Esophagus squamous epithelium (tissue), 4 donors: ENCODE data around the gene TCF7.

Experiments used
- POLR2A ChIP-seq, 4 donors: fragments of 450-650 bp; IDR thresholded peaks; one replicate each; pipeline ENCODE4 v1.6.1; 2017; ENCODE audit warnings: antibody characterized with exemption in 4 of 4, mild to moderate bottlenecking in 4 of 4, moderate library complexity in 3 of 4
- TF ChIP-seq, protein P1 (sequence below), 6 experiments: fragments of 450-650 bp in 4 of 6; fragments of 200-600 bp in 2 of 6; sonication (generic) in 2 of 6; IDR thresholded peaks; one replicate each; pipeline ENCODE4 v1.5.1; 2016 to 2019; ENCODE audit warnings: antibody characterized with exemption in 6 of 6, mild to moderate bottlenecking in 4 of 6, moderate library complexity in 4 of 6

DNA sequence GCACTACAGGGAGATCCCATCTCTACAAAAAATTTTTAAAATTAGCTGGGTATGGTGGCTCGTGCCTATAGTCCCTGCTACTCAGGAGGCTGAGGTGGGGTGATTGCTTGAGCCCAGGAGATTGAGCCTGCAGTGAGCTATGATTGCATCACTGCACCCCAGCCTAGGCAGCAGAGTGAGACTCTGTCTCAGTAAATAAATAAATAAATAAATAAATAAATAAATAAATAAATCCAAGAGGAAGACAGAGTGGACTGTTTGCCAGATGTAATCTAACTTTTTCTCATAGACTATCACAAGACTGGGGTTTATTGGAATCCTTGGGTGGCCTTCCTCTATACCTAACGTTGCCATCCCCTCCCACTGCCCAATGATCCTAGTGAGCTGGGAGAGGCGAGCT lies 19.2 kb upstream of the TCF7 start:
- TF ChIP-seq, protein P1, sequence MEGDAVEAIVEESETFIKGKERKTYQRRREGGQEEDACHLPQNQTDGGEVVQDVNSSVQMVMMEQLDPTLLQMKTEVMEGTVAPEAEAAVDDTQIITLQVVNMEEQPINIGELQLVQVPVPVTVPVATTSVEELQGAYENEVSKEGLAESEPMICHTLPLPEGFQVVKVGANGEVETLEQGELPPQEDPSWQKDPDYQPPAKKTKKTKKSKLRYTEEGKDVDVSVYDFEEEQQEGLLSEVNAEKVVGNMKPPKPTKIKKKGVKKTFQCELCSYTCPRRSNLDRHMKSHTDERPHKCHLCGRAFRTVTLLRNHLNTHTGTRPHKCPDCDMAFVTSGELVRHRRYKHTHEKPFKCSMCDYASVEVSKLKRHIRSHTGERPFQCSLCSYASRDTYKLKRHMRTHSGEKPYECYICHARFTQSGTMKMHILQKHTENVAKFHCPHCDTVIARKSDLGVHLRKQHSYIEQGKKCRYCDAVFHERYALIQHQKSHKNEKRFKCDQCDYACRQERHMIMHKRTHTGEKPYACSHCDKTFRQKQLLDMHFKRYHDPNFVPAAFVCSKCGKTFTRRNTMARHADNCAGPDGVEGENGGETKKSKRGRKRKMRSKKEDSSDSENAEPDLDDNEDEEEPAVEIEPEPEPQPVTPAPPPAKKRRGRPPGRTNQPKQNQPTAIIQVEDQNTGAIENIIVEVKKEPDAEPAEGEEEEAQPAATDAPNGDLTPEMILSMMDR (IDR thresholded peaks at IDR 0.05): no peak
- no peak for TF ChIP-seq POLR2A (IDR thresholded peaks at IDR 0.05)
